Globus pallidus (tissue), 1 donor: ENCODE measurements around the gene YTHDF1.

Source experiments
- DNase-seq: peaks from one replicate; pipeline ENCODE4 v3.0.0-alpha.2; 2015; ENCODE audit warnings: low spot score

The YTHDF1 gene

GRCh38 chr20:63155266-63156165, 60.4 kb downstream of the YTHDF1 start:
- no peak for DNase-seq

GRCh38 chr20:63154395-63154794, 61.5 kb downstream of the YTHDF1 start:
- DNase-seq: no peak

GRCh38 chr20:63153254-63154221, 62.4 kb downstream of the YTHDF1 start:
- no peak for DNase-seq

GRCh38 chr20:63152322-63153253, 63.3 kb downstream of the YTHDF1 start:
- no peak for DNase-seq

GRCh38 chr20:63151554-63152321, 64.2 kb downstream of the YTHDF1 start:
- DNase-seq: no peak

- no peak for DNase-seq
These were observed 64.9 kb downstream of the YTHDF1 start for GRCh38 chr20:63150911-63151531.

GRCh38 chr20:63150391-63150898, 65.5 kb downstream of the YTHDF1 start:
- DNase-seq: no peak

GRCh38 chr20:63149531-63150192, 66.3 kb downstream of the YTHDF1 start:
- no peak for DNase-seq

- no peak for DNase-seq
These were observed 67.2 kb downstream of the YTHDF1 start for GRCh38 chr20:63148696-63149095.

- DNase-seq: no peak
These were observed 68.4 kb downstream of the YTHDF1 start for GRCh38 chr20:63147532-63147931.
